Mammary epithelial cell (primary cell): ENCODE data around the gene TNP2.

Experiments
- CTCF ChIP-seq, 2 donors: IDR thresholded peaks in 1 of 2; conservative IDR thresholded peaks in 1 of 2; 2 replicates each; pipeline ENCODE4 v1.5.1; 2011 to 2012; ENCODE audit warnings: inconsistent platforms in 2 of 2, low read length in 2 of 2, mild to moderate bottlenecking in 2 of 2, control low read depth in 1 of 2, low read depth in 1 of 2; ENCODE audit not compliant: insufficient read depth in 1 of 2; ENCODE audit errors: extremely low read depth in 1 of 2
- EZH2 ChIP-seq: IDR thresholded peaks from 2 replicates; pipeline ENCODE4 v1.6.1; 2012; ENCODE audit warnings: low read length, inconsistent platforms, borderline replicate concordance

DNA sequence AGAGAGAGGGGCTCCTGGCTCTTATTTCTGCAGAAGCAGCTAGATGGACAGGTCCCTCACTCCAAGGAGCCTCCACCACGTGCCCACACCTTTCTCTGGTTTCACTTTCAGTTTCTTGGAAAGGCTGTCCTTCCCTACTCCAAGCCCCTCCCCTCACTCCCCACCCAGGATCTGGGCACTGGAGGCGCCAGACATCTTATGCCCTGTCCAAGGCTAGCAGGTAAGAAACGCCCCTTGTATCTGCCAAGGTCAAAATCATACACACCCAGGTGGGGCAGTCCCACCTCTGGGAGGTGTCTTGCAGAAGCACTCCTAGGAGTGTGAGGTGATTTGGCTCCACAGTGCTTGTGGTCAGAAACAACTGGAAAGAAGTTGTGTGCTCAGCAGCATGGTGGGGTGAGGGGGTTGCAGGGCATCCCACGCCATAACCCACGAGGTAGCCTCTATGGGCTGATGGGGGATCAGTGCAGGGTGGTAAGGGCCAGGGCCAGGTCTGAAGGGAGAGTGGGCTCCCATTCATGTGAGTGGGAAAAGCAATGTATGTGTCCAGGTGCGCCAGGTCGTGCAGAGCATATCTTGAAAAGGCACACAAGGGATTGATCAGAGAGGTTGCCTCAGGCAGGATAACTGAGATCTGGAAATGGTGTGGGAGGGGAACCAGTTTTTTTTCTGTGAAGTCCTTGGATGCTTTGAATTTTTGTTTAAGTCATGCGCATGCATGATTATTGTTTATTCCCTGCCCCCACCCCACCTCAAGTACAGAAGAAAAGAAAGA lies 43.8 kb upstream of the TNP2 start:
- TF ChIP-seq CTCF (conservative IDR thresholded peaks at IDR 0.05 in 1 of 2, IDR thresholded peaks at IDR 0.05 in 1 of 2; ENCODE audit: extremely low read depth in 1 of 2, insufficient read depth in 1 of 2, low read depth in 1 of 2, low read length in 2 of 2) (no peak), EZH2 (no peak)
